HL-60 (cell line): ENCODE results near the gene KLF5.

Experiments used
- DNase-seq, 2 experiments: peaks; one replicate each; pipeline ENCODE4 v3.0.0-alpha.2; 2010 to 2020; ENCODE audit warnings: low read depth in 1 of 2, low spot score in 1 of 2
- H3K27ac ChIP-seq: fragments of 250-450 bp; sonication (Bioruptor Pico); replicated peaks from 2 replicates; pipeline ENCODE4 v1.5.1; 2020; ENCODE audit warnings: mild to moderate bottlenecking, moderate library complexity
- H3K27me3 ChIP-seq: fragments of 250-450 bp; sonication (Bioruptor Pico); 2 replicates; pipeline ENCODE4 v1.5.1; 2021; ENCODE audit warnings: mild to moderate bottlenecking, moderate library complexity; ENCODE audit not compliant: insufficient read depth, poor library complexity, severe bottlenecking
- H3K4me3 ChIP-seq: replicated peaks from 2 replicates; pipeline ENCODE4 v1.5.1; 2011; ENCODE audit warnings: mild to moderate bottlenecking, control low read depth, low read length; ENCODE audit not compliant: insufficient read depth
- GABPA ChIP-seq: IDR thresholded peaks from 2 replicates; pipeline ENCODE4 v1.6.1; 2012; ENCODE audit warnings: low read depth
- POLR2AphosphoS5 ChIP-seq: IDR thresholded peaks from 2 replicates; pipeline ENCODE4 v1.6.1; 2012; ENCODE audit warnings: low read depth
- SPI1 ChIP-seq: IDR thresholded peaks from 2 replicates; pipeline ENCODE4 v1.6.1; 2012; ENCODE audit warnings: low read depth, mild to moderate bottlenecking, borderline replicate concordance
- TF ChIP-seq, protein P1 (sequence below): IDR thresholded peaks from 2 replicates; pipeline ENCODE4 v1.6.1; 2012; ENCODE audit warnings: low read depth; ENCODE audit not compliant: insufficient replicate concordance
- TF ChIP-seq, protein P2 (sequence below): IDR thresholded peaks from one replicate; pipeline ENCODE4 v1.5.1; 2011; ENCODE audit warnings: low read length, control low read depth, inconsistent platforms; ENCODE audit not compliant: insufficient read depth

Gene KLF5

DNA sequence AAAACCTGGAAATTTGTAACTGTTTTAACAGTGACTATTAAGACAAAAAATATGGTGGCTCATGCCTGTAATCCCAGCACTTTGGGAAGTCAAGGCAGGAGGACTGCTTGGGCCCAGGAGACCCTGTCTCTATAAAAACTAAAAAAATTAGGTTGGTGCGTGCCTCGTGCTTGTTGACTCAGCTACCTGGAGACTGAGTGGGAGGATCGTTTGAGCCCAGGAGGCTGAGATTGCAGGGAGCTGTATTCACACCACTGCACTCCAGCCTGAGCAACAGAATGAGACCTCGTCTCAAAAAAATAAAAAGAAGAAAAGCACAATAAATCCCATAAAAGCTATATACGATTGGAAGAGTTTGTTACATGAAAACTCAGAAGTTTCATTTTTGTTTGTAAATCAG is 23.7 kb downstream of the KLF5 start:
- no peak for DNase-seq
- no peak overlapping the region for H3K27ac ChIP-seq
- H3K27me3 ChIP-seq: no peaks in the 10 kb centered on the region
- no peak overlapping the region for H3K4me3 ChIP-seq
- TF ChIP-seq GABPA: no peak
- no peak for TF ChIP-seq POLR2AphosphoS5
- TF ChIP-seq SPI1: no peak
- TF ChIP-seq, protein P1, sequence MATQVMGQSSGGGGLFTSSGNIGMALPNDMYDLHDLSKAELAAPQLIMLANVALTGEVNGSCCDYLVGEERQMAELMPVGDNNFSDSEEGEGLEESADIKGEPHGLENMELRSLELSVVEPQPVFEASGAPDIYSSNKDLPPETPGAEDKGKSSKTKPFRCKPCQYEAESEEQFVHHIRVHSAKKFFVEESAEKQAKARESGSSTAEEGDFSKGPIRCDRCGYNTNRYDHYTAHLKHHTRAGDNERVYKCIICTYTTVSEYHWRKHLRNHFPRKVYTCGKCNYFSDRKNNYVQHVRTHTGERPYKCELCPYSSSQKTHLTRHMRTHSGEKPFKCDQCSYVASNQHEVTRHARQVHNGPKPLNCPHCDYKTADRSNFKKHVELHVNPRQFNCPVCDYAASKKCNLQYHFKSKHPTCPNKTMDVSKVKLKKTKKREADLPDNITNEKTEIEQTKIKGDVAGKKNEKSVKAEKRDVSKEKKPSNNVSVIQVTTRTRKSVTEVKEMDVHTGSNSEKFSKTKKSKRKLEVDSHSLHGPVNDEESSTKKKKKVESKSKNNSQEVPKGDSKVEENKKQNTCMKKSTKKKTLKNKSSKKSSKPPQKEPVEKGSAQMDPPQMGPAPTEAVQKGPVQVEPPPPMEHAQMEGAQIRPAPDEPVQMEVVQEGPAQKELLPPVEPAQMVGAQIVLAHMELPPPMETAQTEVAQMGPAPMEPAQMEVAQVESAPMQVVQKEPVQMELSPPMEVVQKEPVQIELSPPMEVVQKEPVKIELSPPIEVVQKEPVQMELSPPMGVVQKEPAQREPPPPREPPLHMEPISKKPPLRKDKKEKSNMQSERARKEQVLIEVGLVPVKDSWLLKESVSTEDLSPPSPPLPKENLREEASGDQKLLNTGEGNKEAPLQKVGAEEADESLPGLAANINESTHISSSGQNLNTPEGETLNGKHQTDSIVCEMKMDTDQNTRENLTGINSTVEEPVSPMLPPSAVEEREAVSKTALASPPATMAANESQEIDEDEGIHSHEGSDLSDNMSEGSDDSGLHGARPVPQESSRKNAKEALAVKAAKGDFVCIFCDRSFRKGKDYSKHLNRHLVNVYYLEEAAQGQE: no peak
- TF ChIP-seq, protein P2, sequence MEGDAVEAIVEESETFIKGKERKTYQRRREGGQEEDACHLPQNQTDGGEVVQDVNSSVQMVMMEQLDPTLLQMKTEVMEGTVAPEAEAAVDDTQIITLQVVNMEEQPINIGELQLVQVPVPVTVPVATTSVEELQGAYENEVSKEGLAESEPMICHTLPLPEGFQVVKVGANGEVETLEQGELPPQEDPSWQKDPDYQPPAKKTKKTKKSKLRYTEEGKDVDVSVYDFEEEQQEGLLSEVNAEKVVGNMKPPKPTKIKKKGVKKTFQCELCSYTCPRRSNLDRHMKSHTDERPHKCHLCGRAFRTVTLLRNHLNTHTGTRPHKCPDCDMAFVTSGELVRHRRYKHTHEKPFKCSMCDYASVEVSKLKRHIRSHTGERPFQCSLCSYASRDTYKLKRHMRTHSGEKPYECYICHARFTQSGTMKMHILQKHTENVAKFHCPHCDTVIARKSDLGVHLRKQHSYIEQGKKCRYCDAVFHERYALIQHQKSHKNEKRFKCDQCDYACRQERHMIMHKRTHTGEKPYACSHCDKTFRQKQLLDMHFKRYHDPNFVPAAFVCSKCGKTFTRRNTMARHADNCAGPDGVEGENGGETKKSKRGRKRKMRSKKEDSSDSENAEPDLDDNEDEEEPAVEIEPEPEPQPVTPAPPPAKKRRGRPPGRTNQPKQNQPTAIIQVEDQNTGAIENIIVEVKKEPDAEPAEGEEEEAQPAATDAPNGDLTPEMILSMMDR: no peak

DNA sequence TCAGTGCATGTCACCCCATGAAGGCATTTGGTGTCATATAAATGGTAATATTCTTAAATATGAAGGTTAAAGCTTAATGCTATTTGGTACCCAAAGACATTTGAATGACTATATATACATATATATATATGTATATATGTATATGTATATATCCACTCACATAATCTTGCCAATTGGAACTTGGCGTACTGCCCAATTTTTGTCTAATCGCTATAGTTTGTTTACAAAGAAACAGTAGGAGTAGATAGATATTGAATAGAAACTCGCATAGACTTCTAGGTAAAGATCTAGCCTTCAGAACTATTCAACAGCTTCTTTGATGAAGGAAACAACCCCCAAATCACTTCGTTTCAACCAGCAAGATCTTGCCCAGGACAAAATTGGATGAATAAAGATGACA is 24.1 kb downstream of the KLF5 start:
- H3K4me3 ChIP-seq: no peak overlapping the region
- no peaks in the 10 kb centered on the region for H3K27me3 ChIP-seq
- TF ChIP-seq, protein P2: no peak

DNA sequence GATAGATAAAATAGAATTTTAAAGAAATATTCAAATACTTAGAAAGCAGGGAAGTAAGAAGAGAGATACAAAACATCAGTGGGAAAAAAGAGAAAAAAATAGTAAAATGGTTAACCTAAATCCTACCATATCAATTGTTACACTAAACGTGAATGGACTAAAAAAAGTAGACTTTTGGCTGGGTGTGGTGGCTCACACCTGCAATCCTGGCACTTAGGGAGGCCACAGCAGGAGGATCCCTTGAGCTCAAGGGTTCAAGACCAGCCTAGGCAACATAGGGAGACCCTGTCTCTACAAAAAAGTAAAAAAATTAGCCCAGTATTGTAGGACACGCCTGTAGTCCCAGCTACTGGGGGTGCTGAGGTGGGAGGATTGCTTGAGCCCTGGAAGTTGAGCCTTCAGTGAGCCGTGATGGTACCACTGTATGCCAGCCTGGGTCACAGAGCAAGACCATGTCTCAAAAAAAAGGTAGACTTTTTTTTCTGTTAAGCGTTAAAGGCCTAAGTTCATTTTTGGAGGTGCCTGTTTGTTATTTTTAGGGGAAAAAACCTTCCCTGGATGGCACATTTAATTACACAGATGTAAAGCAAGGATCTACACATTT is 29.6 kb downstream of the KLF5 start:
- Histone ChIP-seq H3K4me3 (no peak overlapping the region), H3K27ac (no peak overlapping the region), H3K27me3 (no peaks in the 10 kb centered on the region)
- TF ChIP-seq, protein P2: no peak
- TF ChIP-seq, protein P1: no peak
- TF ChIP-seq GABPA (no peak), POLR2AphosphoS5 (no peak), SPI1 (no peak)
- DNase-seq: no peak

More for the DNA sequence above, 24.1 kb downstream of the KLF5 start:
- no peak for DNase-seq
- H3K27ac ChIP-seq: no peak overlapping the region

DNA sequence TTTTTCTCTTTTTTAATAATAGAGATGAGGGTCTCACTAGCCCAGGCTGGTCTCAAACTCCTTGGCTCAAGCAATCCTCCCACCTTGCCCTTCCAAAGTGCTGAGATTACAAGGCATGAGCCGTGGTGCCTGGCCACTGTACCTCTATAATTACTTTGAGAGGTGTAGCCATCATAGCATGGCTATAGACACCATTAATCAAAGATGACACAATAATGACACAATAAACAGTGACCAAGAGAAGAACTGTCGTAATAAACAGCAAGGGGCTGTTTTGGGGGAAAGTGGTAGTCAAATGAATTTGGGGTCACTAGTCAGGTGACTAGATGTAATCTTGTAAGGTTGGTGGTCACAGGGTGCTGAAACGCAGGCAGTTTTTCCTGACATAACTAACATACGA is 30.4 kb downstream of the KLF5 start:
- no peaks in the 10 kb centered on the region for H3K27me3 ChIP-seq
- no peak overlapping the region for H3K4me3 ChIP-seq
- TF ChIP-seq POLR2AphosphoS5 (no peak), GABPA (no peak), SPI1 (no peak)
- TF ChIP-seq, protein P1: no peak
- TF ChIP-seq, protein P2: no peak
- no peak for DNase-seq
- H3K27ac ChIP-seq: no peak overlapping the region
